ENCODE results near the gene SLC35B2.

Gene SLC35B2

DNA sequence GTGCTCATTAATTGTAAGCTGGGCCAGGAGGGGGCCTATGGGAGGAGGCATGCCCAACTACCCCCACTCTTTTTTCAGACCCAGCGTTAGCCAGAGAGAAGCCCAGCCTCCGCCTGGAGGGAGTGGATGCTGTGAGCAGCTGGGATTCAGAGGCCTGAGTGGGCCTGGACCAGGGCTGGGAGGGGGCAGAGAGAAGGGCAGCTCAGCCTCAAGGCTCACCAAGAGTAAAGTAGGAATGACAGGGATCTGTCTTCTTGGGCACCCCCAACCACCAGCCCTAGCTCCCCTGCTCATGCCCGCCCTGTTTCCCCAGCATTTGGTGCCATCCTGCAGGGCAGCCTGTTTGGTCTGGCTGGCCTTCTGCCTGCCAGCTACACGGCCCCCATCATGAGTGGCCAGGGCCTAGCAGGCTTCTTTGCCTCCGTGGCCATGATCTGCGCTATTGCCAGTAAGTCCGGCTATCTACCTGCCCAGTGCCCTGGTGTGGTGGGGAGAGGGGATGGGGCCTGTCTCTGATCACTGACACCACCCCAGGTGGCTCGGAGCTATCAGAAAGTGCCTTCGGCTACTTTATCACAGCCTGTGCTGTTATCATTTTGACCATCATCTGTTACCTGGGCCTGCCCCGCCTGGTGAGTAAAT lies 27.2 kb downstream of the SLC35B2 start:
- H3K27ac Mint-ChIP-seq = no peak overlapping the region
- no peak overlapping the region for H3K4me3 Mint-ChIP-seq
- peaks cover 10% of the 10 kb centered on the region for H3K4me1 Mint-ChIP-seq (ENCODE audit: low read depth)
- no peaks in the 10 kb centered on the region for H3K27me3 Mint-ChIP-seq
- peaks cover 94% of the 10 kb centered on the region for H3K36me3 Mint-ChIP-seq (ENCODE audit: low read depth)
- no peak for DNase-seq
- H3K9me3 Mint-ChIP-seq = no peaks in the 10 kb centered on the region

DNA sequence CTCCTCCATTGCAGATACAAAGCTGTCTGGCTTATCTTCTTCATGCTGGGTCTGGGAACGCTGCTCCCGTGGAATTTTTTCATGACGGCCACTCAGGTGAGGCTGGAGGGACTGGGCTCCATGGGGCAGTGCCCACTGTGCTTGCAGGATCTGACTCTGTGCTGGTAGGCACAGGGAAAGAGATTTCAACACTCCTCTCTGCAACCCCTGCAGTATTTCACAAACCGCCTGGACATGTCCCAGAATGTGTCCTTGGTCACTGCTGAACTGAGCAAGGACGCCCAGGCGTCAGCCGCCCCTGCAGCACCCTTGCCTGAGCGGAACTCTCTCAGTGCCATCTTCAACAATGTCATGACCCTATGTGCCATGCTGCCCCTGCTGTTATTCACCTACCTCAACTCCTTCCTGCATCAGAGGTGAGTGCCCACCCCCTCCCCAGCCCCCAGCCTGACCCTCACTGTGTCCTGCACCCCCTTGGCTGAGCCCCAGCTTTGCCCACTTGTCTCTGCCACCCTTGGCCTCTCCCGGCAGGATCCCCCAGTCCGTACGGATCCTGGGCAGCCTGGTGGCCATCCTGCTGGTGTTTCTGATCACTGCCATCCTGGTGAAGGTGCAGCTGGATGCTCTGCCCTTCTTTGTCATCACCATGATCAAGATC lies 27.8 kb downstream of the SLC35B2 start:
- Mint-ChIP-seq H3K27me3 (no peaks in the 10 kb centered on the region), H3K4me3 (no peak overlapping the region), H3K4me1 (ENCODE audit: low read depth) (peaks cover 16% of the 10 kb centered on the region), H3K36me3 (ENCODE audit: low read depth) (peaks cover 94% of the 10 kb centered on the region), H3K9me3 (no peaks in the 10 kb centered on the region), H3K27ac (no peak overlapping the region)
- DNase-seq = no peak

DNA sequence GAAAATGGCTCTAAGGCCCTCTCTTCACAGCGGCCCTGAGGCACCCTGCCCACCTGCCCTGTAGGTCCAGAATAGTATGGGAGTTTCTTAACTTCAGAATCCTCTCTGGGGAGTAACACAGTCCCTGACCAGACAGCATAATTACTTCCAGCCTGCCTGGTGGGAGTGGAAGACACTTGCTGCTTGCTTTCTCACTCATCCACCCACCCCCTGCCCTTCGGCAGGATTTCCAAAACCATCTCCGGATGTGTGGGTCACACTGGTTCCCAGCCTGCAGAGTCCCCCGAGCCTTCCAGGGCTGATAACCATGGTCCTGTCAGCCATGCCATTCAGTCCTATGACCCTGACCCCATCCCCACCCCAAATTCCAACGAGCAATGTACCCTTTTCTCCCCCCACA lies 28.5 kb downstream of the SLC35B2 start:
- H3K4me1 Mint-ChIP-seq (ENCODE audit: low read depth) = peaks cover 20% of the 10 kb centered on the region
- H3K4me3 Mint-ChIP-seq = no peak overlapping the region
- H3K36me3 Mint-ChIP-seq (ENCODE audit: low read depth) = peaks cover 94% of the 10 kb centered on the region
- H3K27me3 Mint-ChIP-seq = no peaks in the 10 kb centered on the region
- H3K9me3 Mint-ChIP-seq = no peaks in the 10 kb centered on the region
- no peak overlapping the region for H3K27ac Mint-ChIP-seq
- DNase-seq = no peak

DNA sequence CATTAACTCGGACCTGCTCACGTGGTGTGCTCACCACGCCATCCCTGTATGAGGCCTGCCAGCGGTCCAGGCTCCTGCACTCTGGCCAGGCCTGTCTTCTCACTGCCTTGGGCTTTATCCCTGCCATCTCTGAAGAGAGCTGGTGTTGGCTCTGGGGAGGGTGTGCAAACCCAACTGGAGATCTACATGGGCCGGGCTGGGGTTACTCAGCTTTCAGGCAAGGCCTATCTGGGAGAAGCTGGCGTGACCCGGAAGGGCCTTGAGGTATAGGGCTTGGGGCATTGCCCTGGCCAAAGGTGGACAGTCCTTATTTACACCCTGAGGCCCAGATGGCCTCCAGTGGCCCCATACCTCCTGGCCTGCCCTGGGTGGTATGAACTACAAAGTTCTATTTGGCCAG lies 28.9 kb downstream of the SLC35B2 start:
- Mint-ChIP-seq H3K4me3 (no peak overlapping the region), H3K4me1 (ENCODE audit: low read depth) (peaks cover 20% of the 10 kb centered on the region), H3K9me3 (no peaks in the 10 kb centered on the region), H3K27me3 (no peaks in the 10 kb centered on the region), H3K36me3 (ENCODE audit: low read depth) (peaks cover 90% of the 10 kb centered on the region), H3K27ac (no peak overlapping the region)
- no peak for DNase-seq

DNA sequence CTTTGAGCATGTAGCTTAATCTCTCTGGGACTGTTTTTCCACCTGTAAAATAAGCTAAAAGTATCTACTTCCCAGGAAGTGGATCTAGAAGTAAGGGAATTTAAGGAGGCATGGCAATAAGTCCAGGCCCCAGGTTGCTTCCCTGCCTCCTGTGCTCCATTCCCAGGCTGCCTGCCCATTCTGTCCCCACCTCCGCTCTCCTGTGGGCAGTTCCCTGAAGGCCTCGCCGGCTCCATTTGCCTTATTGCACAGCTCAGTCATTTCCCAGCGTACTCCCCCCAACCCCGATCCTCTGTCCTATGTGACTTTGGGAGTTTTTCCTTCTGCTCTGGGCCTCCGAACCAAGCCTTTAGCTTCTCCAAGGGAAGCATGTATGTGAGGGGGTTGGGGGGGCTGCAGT lies 29.3 kb downstream of the SLC35B2 start:
- Mint-ChIP-seq H3K4me1 (ENCODE audit: low read depth) (peaks cover 21% of the 10 kb centered on the region), H3K4me3 (no peak overlapping the region), H3K27me3 (no peaks in the 10 kb centered on the region), H3K36me3 (ENCODE audit: low read depth) (peaks cover 87% of the 10 kb centered on the region), H3K27ac (no peak overlapping the region), H3K9me3 (no peaks in the 10 kb centered on the region)
- DNase-seq = no peak

DNA sequence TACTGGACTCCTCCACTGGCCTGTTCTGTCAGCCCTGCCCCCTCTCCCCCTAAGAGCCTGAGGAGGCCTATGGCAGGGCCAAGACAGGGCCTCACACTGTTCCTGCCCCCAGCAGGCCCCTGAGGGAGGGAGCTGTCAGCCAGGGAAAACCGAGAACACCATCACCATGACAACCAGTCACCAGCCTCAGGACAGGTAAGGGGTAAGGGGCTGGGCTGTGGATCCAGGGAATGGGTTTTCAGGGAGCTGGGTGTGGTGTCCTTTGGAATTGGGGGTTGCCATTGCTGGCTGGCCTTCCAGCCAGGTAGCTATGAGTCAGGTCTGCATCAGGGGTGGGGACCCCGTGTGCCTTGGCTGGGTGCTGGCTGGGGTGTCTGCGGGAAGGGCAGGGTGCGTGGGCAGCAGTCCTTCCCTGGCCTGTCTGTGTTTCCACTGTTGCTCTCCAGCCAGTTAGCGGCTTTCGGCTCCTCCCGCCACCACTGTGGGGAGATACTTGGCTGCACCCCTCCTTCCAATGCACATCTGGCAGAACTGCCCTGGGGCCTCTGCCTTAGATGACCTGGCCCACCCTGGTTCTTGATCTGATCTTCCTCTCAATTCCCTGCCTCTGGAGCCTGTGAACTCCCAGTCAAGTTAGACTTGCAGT lies 30.1 kb downstream of the SLC35B2 start:
- H3K27ac Mint-ChIP-seq = no peak overlapping the region
- H3K27me3 Mint-ChIP-seq = no peaks in the 10 kb centered on the region
- H3K4me3 Mint-ChIP-seq = no peak overlapping the region
- peaks cover 81% of the 10 kb centered on the region for H3K36me3 Mint-ChIP-seq (ENCODE audit: low read depth)
- DNase-seq = no peak
- no peaks in the 10 kb centered on the region for H3K9me3 Mint-ChIP-seq
- H3K4me1 Mint-ChIP-seq (ENCODE audit: low read depth) = peaks cover 29% of the 10 kb centered on the region

DNA sequence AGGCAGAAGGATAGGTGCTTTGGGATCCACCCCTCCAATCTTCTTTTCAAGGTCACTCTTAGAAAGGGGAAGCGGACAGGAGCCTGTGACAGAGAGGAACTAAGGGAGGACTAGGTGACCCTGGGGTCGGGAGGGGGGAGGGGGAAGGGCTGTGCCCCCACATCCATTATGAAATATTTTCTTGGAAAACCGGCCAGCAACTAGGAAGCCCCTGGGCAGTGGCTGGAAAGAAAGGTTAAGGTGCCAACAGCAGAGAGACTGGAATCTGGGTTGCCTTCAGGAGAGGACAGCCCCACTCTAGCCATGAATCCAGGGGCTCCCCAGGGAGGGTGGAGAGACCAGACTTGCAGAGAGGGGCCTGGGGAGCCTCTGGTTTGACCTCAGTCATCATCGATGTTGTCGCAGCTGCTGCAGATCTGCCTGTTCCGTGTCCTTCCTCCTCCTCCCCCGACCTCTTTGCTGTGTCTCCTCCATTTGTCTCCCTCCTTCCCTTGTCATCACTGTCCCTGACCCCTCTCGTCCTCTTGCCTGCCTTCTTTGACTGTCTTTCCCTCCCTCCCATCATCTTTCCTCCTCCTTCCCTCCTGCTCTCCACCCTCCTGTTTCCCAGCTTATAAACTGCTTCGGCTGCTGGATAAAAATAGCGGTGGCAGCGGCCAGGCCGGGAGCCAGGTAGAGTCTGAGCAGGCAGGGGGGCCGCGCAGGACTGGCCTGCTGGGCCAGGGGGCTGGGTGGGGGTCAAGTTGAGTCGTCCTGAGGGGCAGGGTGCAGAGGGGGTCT lies 30.8 kb downstream of the SLC35B2 start:
- Mint-ChIP-seq H3K9me3 (no peaks in the 10 kb centered on the region), H3K4me1 (ENCODE audit: low read depth) (peaks cover 35% of the 10 kb centered on the region), H3K36me3 (ENCODE audit: low read depth) (peaks cover 74% of the 10 kb centered on the region), H3K27ac (no peak overlapping the region), H3K4me3 (peak overlapping the region; percentile 90), H3K27me3 (no peaks in the 10 kb centered on the region)
- DNase-seq = no peak

DNA sequence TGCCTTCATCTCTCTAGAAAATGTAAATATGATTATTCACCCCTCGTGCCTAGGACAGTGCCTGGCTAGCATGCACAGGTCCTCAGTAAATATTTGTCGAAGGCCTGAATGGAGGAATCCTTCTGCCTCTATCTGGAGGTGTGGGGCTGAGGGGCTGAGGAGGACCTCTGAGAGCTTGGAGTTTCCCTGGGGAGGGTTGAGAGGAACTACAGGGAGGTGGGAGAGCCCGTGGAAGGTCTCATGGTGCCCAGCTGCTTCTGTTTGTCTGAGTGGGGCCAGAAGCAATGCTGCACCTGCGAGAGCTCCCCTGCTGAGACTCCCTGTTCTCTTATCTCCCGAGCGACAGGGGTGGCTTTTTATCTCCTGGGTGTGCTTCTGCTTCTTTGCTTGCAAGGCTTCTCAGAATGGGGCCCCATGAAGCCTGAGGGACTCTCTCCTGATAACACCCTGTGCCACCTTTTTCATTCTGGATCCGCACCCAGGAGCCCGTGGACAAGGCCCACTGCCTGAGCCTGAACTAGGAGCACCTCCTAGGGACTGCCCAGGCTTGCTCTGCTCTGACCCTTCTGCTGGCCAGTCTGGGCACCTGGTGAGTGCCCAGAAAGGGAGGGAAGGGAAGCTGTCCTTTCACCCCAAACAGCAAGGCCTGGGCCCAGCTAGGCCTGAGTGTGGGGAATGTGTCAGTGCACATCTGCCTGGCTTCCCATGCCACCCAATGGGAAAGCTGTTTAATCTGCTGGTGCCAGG lies 31.6 kb downstream of the SLC35B2 start:
- H3K9me3 Mint-ChIP-seq = no peaks in the 10 kb centered on the region
- H3K4me3 Mint-ChIP-seq = peak overlapping the region; percentile 90
- no peak overlapping the region for H3K27ac Mint-ChIP-seq

DNA sequence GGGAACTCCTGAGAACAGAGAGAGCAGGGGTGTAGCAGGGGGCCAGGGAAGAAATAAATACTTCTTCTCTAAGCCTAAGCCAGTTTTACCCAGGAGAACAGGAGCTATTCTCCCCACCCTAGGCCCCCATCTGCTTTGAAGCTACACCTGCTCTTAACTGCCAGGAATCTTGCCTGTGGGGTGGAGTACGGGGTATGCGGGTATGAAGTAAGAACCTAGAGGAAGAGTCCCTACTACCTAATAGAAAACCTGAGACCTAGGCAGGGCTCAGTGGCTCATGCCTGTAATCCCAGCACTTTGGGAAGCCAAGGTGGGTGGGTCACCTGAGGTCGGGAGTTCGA lies 32.4 kb downstream of the SLC35B2 start:
- H3K9me3 Mint-ChIP-seq = no peaks in the 10 kb centered on the region
- H3K27ac Mint-ChIP-seq = peak overlapping the region; percentile 87
- H3K27me3 Mint-ChIP-seq = peaks cover 2% of the 10 kb centered on the region
- H3K36me3 Mint-ChIP-seq (ENCODE audit: low read depth) = peaks cover 57% of the 10 kb centered on the region
- peaks cover 43% of the 10 kb centered on the region for H3K4me1 Mint-ChIP-seq (ENCODE audit: low read depth)
- no peak for DNase-seq
- peak overlapping the region; percentile 90 for H3K4me3 Mint-ChIP-seq

More for the DNA sequence above, 31.6 kb downstream of the SLC35B2 start:
- Mint-ChIP-seq H3K4me1 (ENCODE audit: low read depth) (peaks cover 41% of the 10 kb centered on the region), H3K27me3 (no peaks in the 10 kb centered on the region), H3K36me3 (ENCODE audit: low read depth) (peaks cover 66% of the 10 kb centered on the region)
- DNase-seq = no peak

DNA sequence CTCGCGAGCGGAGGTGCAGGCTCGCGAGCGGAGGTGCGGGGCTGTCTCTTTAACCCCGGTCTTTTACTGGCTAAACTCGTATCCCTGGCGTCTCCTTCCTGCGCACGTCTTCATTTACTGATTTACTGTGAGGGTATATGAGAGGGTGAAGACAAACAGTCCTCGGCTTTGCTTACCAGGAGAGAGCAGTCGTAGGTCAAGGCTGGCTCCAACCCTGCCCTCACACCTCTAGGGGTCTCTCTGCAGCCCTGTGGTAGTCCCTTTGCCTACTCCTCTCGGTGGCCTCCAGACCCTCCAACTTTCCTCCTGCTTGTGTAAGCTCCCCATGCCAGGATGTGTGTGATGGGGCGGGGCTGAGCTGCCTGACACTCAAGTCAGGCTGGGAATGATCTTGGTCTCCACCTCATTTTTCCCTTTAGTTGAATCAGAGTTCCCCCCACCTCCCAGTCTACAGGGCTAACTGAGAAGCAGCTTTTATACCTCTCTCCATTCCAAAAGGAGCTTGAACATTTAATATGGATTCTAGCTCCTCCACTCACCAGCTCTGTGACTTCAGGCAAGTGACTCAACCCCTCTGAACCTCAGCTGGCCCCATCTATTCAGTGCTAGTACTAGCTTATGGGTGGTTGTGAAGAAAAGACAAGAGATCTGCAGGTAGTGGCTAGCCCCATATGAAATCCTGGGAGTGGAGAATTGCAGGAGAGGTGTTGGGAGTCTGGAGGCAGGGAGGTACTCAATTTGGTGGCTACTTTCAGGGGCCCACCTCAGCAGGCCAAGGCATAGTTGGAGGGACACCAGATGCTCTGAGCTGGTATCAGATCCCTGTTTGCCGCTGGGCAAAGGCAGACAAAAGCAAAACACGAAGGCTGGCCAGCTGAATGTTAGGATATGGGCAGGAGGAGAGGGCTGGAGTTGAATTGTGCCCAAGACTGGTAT lies 33.0 kb downstream of the SLC35B2 start:
- peaks cover 47% of the 10 kb centered on the region for H3K4me1 Mint-ChIP-seq (ENCODE audit: low read depth)
- no peaks in the 10 kb centered on the region for H3K9me3 Mint-ChIP-seq
- DNase-seq = no peak
- peak overlapping the region; percentile 90 for H3K4me3 Mint-ChIP-seq
- peaks cover 51% of the 10 kb centered on the region for H3K36me3 Mint-ChIP-seq (ENCODE audit: low read depth)
- H3K27me3 Mint-ChIP-seq = peaks cover 4% of the 10 kb centered on the region
- H3K27ac Mint-ChIP-seq = peak overlapping the region; percentile 87

DNA sequence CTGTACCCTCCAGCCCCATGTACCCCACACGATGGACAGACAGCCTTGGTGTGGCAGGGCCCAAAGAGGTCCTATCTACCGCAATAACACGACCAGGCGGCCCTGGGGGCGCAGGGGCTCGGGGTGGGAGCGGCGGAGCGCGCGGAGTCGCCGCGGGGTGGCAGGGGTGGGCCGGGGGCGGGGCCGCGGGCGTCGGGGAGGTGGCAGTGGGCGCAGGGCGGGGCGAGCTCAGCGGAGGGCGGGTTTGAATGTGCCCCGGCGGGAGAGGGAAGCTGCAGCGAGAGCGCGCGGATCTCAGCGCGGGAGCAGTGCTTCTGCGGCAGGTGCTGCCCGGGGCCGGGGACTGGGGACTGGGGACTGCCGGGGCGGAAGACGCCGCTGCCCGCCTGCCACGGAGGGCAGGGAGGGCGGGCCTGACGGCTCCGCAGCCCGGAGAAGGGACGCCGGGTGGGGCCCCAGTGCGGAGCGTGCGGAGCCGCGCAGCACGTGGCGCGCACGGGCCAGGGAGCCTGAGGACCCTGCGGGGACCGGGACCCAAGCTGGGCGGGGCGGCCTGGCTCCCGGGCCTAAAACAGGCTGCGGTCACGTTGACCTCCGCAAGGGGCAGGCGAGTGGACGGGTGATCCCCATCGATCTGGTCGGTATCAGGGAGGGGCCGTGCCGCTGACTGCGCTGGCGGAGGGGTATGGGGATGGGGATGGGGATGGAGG lies 33.9 kb downstream of the SLC35B2 start, which contains the start of gene SLC29A1:
TSS of gene SLC29A1 (plus strand) at position 277 of the 710 bp plus-strand sequence. CDS start 3,719 bp downstream, outside the sequence.
- Mint-ChIP-seq H3K4me1 (ENCODE audit: low read depth) (peaks cover 52% of the 10 kb centered on the region), H3K27me3 (peaks cover 10% of the 10 kb centered on the region), H3K36me3 (ENCODE audit: low read depth) (peaks cover 43% of the 10 kb centered on the region), H3K27ac (peak within 1 kb of the TSS; percentile 87), H3K4me3 (peak within 1 kb of the TSS; percentile 90), H3K9me3 (no peaks in the 10 kb centered on the region)
- DNase-seq = peak; percentile 92

DNA sequence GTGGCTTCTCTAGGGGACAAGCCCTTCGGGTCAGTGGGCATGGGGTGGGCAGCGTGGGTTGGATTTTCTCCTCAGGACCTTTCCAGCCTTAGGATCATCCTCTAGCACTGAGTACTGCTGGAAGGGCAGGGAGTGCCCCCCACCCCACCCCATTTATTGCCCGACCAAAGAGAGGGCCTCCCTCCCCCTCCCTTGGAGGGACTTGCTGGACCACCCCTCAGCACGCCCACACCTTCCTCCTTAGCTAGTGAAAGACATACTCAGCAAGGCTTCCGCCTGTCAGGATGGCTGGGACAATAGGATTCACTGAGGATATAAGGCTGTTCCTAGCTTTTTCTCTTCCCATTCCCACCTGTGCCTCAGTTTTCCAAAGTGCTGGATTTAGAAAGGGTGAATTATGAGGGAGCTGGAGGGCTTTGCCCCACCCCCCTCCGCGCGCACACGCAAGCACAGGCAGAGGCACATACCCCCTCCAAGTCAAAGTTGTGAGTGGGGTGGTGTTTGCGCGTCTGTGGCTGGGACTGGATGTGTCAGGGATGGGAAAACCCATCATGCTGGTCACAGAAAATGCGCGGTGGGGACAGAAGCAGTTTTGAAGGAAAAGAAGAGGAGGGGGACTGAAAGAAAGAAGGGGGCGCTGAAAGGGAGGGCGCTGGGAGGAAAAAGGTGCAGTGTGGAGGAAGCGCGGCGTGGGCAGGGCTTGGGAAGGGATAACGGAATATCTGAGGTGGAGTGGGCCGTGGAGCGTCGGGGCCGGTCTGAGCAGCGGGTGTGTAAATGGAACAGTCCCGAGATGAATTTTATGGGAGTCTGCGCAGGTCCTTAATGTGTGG lies 34.6 kb downstream of the SLC35B2 start:
- peaks cover 35% of the 10 kb centered on the region for H3K36me3 Mint-ChIP-seq (ENCODE audit: low read depth)
- H3K4me3 Mint-ChIP-seq = peak overlapping the region; percentile 90
- H3K4me1 Mint-ChIP-seq (ENCODE audit: low read depth) = peaks cover 54% of the 10 kb centered on the region

More for the DNA sequence above, 34.6 kb downstream of the SLC35B2 start:
- DNase-seq = no peak
- peak overlapping the region; percentile 80 for H3K27ac Mint-ChIP-seq
- no peaks in the 10 kb centered on the region for H3K9me3 Mint-ChIP-seq
- H3K27me3 Mint-ChIP-seq = peaks cover 16% of the 10 kb centered on the region
